Suprapubic skin (tissue), 4 donors: ENCODE measurements around the gene SKAP1. TPM values are rescaled to one million over a fixed set of nuclear protein-coding genes. Genes with fewer than 3 reads are reported as not detected.

Experiments used
- DNase-seq, 2 donors: peaks; one replicate each; pipeline ENCODE4 v3.0.0-alpha.2; 2019; ENCODE audit warnings: low spot score in 2 of 2
- H3K27ac ChIP-seq: fragments of 200-600 bp; sonication (generic); one replicate; pipeline ENCODE4 v1.5.1; 2019
- H3K27me3 ChIP-seq: fragments of 200-600 bp; sonication (generic); one replicate; pipeline ENCODE4 v1.5.1; 2019
- H3K36me3 ChIP-seq: fragments of 200-600 bp; sonication (generic); one replicate; pipeline ENCODE4 v1.5.1; 2019
- H3K4me1 ChIP-seq: fragments of 200-600 bp; sonication (generic); one replicate; pipeline ENCODE4 v1.5.1; 2019
- H3K4me3 ChIP-seq: fragments of 200-600 bp; sonication (generic); one replicate; pipeline ENCODE4 v1.5.1; 2019; ENCODE audit warnings: mild to moderate bottlenecking
- H3K9me3 ChIP-seq: fragments of 200-600 bp; sonication (generic); one replicate; pipeline ENCODE4 v1.5.1; 2019
- EP300 ChIP-seq: sonication (generic); formaldehyde crosslinking; IDR thresholded peaks from one replicate; pipeline ENCODE4 v1.6.1; 2017; ENCODE audit warnings: antibody characterized with exemption
- POLR2A ChIP-seq, 2 donors: fragments of 450-650 bp; IDR thresholded peaks; one replicate each; pipeline ENCODE4 v1.6.1; 2017; ENCODE audit warnings: antibody characterized with exemption in 2 of 2, mild to moderate bottlenecking in 2 of 2, moderate library complexity in 2 of 2
- POLR2AphosphoS5 ChIP-seq, 3 donors: sonication (generic); formaldehyde crosslinking; IDR thresholded peaks; one replicate each; pipeline ENCODE4 v1.6.1; 2017; ENCODE audit warnings: antibody characterized with exemption in 3 of 3
- WGBS: methylation state at CpG from one replicate; pipeline ENCODE4 v1.1.5; 2018; 5-methylcytosine and 5-hydroxymethylcytosine counted together
- total RNA-seq, 4 donors: library from RNA; depleted of rRNA; stranded (reverse); fragments of >200 nt; gene quantifications; one replicate each; pipeline ENCODE4 v1.1.0, GENCODE V29; 2016
- TF ChIP-seq, protein P1 (sequence below), 2 donors: fragments of 200-600 bp in 1 of 2; fragments of 450-650 bp in 1 of 2; sonication (generic) in 1 of 2; IDR thresholded peaks; one replicate each; pipeline ENCODE4 v1.5.1; 2016 to 2019; ENCODE audit warnings: antibody characterized with exemption in 2 of 2, mild to moderate bottlenecking in 1 of 2, moderate library complexity in 1 of 2

The SKAP1 gene
- total RNA-seq, 4 donors from 2014 or later, result 1.0 to 1.5 TPM; not detected in 2

DNA sequence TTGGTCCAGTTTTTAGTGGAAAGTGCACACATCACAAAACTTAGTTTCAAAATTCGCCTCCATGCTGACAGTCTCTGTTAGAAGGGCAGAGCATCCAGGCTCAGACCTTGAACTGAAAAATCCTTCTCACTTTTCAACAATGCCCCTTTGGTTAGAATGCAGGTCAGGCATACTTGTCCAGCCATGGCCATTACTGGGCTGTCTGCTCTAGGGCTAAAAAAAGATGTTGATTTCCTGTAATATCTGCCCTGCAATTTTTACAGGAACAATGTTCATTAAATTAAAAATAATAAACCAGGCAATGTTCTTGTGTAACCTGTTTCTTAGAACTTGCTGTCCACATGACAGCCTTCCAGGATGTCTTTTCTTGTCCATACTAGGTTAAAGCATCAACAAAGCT is 200.1 kb downstream of the SKAP1 start:
- no peak overlapping the region for H3K4me3 ChIP-seq
- H3K4me1 ChIP-seq, result no peaks in the 10 kb centered on the region
- no peaks in the 10 kb centered on the region for H3K36me3 ChIP-seq
- no peak overlapping the region for H3K27ac ChIP-seq
- DNase-seq, result no peak
- no peaks in the 10 kb centered on the region for H3K9me3 ChIP-seq
- WGBS, result 69% methylated on average over 1 of the region's 1 CpG
- H3K27me3 ChIP-seq, result peaks cover 69% of the 10 kb centered on the region
- TF ChIP-seq, protein P1, sequence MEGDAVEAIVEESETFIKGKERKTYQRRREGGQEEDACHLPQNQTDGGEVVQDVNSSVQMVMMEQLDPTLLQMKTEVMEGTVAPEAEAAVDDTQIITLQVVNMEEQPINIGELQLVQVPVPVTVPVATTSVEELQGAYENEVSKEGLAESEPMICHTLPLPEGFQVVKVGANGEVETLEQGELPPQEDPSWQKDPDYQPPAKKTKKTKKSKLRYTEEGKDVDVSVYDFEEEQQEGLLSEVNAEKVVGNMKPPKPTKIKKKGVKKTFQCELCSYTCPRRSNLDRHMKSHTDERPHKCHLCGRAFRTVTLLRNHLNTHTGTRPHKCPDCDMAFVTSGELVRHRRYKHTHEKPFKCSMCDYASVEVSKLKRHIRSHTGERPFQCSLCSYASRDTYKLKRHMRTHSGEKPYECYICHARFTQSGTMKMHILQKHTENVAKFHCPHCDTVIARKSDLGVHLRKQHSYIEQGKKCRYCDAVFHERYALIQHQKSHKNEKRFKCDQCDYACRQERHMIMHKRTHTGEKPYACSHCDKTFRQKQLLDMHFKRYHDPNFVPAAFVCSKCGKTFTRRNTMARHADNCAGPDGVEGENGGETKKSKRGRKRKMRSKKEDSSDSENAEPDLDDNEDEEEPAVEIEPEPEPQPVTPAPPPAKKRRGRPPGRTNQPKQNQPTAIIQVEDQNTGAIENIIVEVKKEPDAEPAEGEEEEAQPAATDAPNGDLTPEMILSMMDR (IDR thresholded peaks at IDR 0.05), result no peak
- TF ChIP-seq POLR2AphosphoS5 (IDR thresholded peaks at IDR 0.05) (no peak), POLR2A (IDR thresholded peaks at IDR 0.05) (no peak), EP300 (no peak)

DNA sequence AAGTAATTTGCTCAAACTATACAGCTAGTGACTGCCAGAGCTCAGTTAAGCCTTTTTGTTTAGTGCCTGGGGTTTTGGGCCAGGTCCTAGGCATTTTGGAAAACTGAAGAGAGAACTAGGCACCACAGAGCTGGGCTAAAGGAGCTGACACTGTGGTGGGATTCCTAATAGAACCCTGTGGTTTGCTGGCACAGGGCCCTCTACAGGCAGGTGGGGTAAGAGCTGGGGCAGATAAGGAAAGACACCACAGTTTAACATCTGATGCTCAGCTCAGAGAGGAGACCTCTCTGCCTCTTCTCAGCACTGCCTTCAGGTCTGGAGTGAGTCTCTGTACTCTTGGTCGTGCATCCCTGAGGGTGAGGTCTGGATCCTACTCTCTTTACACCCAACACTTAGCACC is 201.3 kb downstream of the SKAP1 start:
- Histone ChIP-seq H3K9me3 (no peaks in the 10 kb centered on the region), H3K27ac (no peak overlapping the region), H3K36me3 (no peaks in the 10 kb centered on the region), H3K4me3 (no peak overlapping the region), H3K27me3 (peaks cover 73% of the 10 kb centered on the region), H3K4me1 (no peaks in the 10 kb centered on the region)
- DNase-seq, result no peak
- TF ChIP-seq, protein P1 (IDR thresholded peaks at IDR 0.05), result no peak
- no peak for TF ChIP-seq POLR2A (IDR thresholded peaks at IDR 0.05)
- no peak for TF ChIP-seq EP300
- TF ChIP-seq POLR2AphosphoS5 (IDR thresholded peaks at IDR 0.05), result no peak
- WGBS, result 70% methylated on average over 1 of the region's 1 CpG

DNA sequence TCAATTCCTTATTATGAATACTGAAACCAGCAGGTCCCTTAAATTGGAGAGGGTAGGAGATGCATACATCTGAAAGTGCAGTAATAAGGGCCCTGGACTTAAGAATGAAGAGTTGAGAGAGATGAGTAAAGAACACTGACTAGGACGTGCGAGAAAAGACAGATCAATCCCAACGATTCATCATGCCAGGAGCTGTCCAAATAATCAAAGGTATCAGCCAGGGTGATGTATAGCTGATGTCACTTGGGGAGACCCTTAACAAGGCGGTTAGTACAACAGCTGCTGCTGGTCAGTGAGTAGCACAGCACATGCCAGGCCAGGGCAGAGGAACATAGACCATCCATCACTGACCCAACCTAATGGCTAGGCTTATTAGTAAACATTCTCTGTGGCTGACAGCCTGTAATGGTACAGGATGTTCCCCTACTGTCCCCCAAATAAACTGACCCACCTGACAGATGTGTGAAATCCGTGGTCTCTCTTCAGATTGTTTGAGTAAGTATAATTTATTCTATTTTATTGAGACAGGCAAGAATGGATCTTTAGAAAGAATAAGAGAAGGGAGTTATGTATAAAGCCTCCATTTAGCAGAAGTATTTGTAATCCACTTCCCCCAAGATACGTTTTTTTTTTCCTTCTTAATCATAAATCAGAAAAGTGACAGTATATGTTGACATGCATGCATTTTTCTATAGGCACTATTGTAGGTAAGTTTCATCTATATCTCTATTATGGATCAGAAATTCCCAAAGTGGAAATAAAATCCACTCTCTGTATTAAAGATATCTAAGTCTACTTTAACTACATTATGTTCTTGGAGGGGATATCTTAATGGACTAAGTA is 204.1 kb downstream of the SKAP1 start:
- peaks cover 64% of the 10 kb centered on the region for H3K27me3 ChIP-seq
- H3K4me3 ChIP-seq, result no peak overlapping the region
- TF ChIP-seq, protein P1 (IDR thresholded peaks at IDR 0.05), result no peak
- TF ChIP-seq EP300, result no peak
- no peak for TF ChIP-seq POLR2A (IDR thresholded peaks at IDR 0.05)
- TF ChIP-seq POLR2AphosphoS5 (IDR thresholded peaks at IDR 0.05), result no peak
- H3K27ac ChIP-seq, result no peak overlapping the region
- H3K36me3 ChIP-seq, result no peaks in the 10 kb centered on the region
- H3K9me3 ChIP-seq, result no peaks in the 10 kb centered on the region
- H3K4me1 ChIP-seq, result no peaks in the 10 kb centered on the region
- WGBS, result 36% methylated on average over 6 of the region's 6 CpGs
- DNase-seq, result no peak

DNA sequence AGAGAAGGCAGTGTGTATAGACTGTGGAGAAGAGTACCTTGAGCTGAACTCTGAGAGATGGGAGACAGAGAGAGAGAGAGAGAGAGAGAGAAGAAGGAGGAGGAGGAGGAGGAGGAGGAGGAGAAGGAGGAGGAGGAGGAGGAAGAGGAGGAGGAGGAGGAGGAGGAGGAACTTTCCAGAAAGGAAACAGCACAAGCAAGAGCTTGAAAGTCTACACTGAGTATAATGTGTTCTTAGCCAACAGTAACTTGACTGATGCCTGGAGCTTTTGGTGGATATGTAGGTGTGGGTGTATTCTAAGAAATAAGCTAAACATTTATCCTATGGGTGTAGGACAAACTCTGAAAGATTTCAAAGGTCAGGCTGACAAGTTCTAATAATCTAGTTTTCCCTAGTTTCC is 206.1 kb downstream of the SKAP1 start:
- TF ChIP-seq POLR2A (IDR thresholded peaks at IDR 0.05) (no peak), EP300 (no peak)
- TF ChIP-seq, protein P1 (IDR thresholded peaks at IDR 0.05), result no peak

DNA sequence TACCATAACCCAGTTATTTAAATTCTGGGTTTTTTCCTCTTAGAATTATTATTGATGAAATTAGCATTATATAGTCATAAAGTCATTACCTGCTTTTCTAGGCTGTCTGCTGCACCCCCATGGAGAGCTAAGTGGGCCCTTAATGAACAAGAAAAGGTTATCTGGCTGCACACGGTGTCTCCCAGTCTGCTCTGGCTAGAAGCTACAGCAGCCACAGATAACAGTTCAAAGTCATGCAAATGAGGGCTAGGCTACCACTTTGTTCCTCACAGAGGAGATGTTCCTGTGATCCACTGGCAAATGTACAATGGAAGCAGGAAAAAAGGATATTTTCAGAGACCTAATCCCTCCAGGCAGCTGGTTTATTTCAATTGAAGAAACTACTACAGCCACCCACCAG is 210.4 kb downstream of the SKAP1 start:
- Histone ChIP-seq H3K36me3 (no peaks in the 10 kb centered on the region), H3K27me3 (peaks cover 31% of the 10 kb centered on the region), H3K27ac (no peak overlapping the region), H3K9me3 (no peaks in the 10 kb centered on the region), H3K4me3 (no peak overlapping the region), H3K4me1 (no peaks in the 10 kb centered on the region)
- no peak for TF ChIP-seq POLR2AphosphoS5 (IDR thresholded peaks at IDR 0.05)
- TF ChIP-seq, protein P1 (IDR thresholded peaks at IDR 0.05), result no peak
- no peak for TF ChIP-seq POLR2A (IDR thresholded peaks at IDR 0.05)
- no peak for TF ChIP-seq EP300
- WGBS, result 62% methylated on average over 1 of the region's 1 CpG
- DNase-seq, result no peak

More for the DNA sequence above, 206.1 kb downstream of the SKAP1 start:
- Histone ChIP-seq H3K36me3 (no peaks in the 10 kb centered on the region), H3K9me3 (no peaks in the 10 kb centered on the region), H3K4me3 (no peak overlapping the region), H3K27ac (no peak overlapping the region), H3K4me1 (no peaks in the 10 kb centered on the region), H3K27me3 (peaks cover 52% of the 10 kb centered on the region)
- no peak for DNase-seq
